ENCODE measurements around the gene CLDN9. TPM values are rescaled to one million over a fixed set of nuclear protein-coding genes. Genes with fewer than 3 reads are reported as not detected.
A peak's percentile ranks its signal among the peaks of the same experiment; 100 is the strongest.

CLDN9 gene
- total and polyA plus RNA-seq, 9 of the 15 experiments (the other 6 are each of a cell fraction or from before 2014, with no cell fraction given) = 0.12 to 0.44 (median 0.22) TPM; not detected in 4

DNA sequence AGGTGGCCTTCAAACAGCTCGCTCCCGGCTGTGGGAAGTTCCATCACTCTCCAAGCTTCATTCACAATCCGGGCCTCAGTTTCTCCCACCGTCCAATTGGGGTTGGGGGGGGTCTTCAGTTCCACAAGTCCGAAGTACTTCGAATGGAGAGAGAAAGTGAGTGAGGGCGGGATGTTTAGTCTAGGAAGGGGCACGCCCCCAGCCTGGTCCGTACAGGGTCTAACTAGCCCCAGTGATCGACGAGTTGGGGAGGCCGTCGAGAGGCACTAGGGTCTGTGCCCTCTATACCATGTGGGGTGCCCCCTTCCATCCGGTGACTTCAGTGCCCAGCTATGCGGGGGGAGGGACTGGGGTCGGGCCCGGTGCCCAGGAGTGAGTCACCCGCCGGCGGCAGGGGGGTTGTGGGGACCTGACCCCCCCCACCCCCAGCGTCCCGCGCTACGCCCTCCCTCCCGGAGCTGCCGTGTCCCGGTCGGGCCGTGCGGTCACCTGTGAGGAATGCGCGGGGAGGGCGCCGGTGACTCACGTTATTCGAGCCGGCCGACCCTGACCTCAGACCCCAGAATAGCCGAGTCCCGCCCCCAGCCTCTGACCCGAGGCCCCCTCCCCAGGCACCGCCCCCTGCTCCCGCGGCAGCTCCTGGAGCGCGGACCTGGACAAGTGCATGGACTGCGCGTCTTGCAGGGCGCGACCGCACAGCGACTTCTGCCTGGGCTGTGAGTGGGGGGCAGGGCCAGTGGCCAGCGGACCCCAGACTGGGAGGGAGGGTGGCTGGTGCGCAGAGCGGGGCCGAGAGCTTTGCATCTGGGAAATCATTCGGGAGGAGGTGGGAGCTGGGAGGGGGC is 8.1 kb downstream of the CLDN9 start (continued):
- TF ChIP-seq ATF4 (CRISPR knock-in tag; IDR thresholded peaks at IDR 0.05) = no peak
- TF ChIP-seq KLF10 (CRISPR knock-in tag; IDR thresholded peaks at IDR 0.05) = no peak
- no peak for TF ChIP-seq SMAD3 (CRISPR knock-in tag; conservative IDR thresholded peaks at IDR 0.05)
- TF ChIP-seq, protein P1, sequence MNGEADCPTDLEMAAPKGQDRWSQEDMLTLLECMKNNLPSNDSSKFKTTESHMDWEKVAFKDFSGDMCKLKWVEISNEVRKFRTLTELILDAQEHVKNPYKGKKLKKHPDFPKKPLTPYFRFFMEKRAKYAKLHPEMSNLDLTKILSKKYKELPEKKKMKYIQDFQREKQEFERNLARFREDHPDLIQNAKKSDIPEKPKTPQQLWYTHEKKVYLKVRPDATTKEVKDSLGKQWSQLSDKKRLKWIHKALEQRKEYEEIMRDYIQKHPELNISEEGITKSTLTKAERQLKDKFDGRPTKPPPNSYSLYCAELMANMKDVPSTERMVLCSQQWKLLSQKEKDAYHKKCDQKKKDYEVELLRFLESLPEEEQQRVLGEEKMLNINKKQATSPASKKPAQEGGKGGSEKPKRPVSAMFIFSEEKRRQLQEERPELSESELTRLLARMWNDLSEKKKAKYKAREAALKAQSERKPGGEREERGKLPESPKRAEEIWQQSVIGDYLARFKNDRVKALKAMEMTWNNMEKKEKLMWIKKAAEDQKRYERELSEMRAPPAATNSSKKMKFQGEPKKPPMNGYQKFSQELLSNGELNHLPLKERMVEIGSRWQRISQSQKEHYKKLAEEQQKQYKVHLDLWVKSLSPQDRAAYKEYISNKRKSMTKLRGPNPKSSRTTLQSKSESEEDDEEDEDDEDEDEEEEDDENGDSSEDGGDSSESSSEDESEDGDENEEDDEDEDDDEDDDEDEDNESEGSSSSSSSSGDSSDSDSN (IDR thresholded peaks at IDR 0.05; ENCODE audit: borderline replicate concordance in 1 of 2, low read depth in 2 of 2, low read length in 2 of 2) = no peak
- TF ChIP-seq XRCC4 (IDR thresholded peaks at IDR 0.05; ENCODE audit: extremely low read depth, insufficient read depth, insufficient read length) = no peak
- TF ChIP-seq CTBP1 (IDR thresholded peaks at IDR 0.05; ENCODE audit: borderline replicate concordance) = no peak
- TF ChIP-seq, protein P2, sequence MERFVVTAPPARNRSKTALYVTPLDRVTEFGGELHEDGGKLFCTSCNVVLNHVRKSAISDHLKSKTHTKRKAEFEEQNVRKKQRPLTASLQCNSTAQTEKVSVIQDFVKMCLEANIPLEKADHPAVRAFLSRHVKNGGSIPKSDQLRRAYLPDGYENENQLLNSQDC (CRISPR knock-in tag; IDR thresholded peaks at IDR 0.05) = no peak
- TF ChIP-seq ELF2 (CRISPR knock-in tag; IDR thresholded peaks at IDR 0.05) = no peak
- TF ChIP-seq, protein P3, sequence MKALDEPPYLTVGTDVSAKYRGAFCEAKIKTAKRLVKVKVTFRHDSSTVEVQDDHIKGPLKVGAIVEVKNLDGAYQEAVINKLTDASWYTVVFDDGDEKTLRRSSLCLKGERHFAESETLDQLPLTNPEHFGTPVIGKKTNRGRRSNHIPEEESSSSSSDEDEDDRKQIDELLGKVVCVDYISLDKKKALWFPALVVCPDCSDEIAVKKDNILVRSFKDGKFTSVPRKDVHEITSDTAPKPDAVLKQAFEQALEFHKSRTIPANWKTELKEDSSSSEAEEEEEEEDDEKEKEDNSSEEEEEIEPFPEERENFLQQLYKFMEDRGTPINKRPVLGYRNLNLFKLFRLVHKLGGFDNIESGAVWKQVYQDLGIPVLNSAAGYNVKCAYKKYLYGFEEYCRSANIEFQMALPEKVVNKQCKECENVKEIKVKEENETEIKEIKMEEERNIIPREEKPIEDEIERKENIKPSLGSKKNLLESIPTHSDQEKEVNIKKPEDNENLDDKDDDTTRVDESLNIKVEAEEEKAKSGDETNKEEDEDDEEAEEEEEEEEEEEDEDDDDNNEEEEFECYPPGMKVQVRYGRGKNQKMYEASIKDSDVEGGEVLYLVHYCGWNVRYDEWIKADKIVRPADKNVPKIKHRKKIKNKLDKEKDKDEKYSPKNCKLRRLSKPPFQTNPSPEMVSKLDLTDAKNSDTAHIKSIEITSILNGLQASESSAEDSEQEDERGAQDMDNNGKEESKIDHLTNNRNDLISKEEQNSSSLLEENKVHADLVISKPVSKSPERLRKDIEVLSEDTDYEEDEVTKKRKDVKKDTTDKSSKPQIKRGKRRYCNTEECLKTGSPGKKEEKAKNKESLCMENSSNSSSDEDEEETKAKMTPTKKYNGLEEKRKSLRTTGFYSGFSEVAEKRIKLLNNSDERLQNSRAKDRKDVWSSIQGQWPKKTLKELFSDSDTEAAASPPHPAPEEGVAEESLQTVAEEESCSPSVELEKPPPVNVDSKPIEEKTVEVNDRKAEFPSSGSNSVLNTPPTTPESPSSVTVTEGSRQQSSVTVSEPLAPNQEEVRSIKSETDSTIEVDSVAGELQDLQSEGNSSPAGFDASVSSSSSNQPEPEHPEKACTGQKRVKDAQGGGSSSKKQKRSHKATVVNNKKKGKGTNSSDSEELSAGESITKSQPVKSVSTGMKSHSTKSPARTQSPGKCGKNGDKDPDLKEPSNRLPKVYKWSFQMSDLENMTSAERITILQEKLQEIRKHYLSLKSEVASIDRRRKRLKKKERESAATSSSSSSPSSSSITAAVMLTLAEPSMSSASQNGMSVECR (CRISPR knock-in tag; IDR thresholded peaks at IDR 0.05) = peak; percentile 84
- TF ChIP-seq, protein P4, sequence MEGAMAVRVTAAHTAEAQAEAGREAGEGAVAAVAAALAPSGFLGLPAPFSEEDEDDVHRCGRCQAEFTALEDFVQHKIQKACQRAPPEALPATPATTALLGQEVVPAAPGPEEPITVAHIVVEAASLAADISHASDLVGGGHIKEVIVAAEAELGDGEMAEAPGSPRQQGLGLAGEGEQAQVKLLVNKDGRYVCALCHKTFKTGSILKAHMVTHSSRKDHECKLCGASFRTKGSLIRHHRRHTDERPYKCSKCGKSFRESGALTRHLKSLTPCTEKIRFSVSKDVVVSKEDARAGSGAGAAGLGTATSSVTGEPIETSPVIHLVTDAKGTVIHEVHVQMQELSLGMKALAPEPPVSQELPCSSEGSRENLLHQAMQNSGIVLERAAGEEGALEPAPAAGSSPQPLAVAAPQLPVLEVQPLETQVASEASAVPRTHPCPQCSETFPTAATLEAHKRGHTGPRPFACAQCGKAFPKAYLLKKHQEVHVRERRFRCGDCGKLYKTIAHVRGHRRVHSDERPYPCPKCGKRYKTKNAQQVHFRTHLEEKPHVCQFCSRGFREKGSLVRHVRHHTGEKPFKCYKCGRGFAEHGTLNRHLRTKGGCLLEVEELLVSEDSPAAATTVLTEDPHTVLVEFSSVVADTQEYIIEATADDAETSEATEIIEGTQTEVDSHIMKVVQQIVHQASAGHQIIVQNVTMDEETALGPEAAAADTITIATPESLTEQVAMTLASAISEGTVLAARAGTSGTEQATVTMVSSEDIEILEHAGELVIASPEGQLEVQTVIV (CRISPR knock-in tag; IDR thresholded peaks at IDR 0.05; ENCODE audit: borderline replicate concordance) = no peak
- TF ChIP-seq ZNF507 (tag; conservative IDR thresholded peaks at IDR 0.05) = no peak
- peak; percentile 84; the same call in 1 of the 2 replicates for TF ChIP-seq ATF6 (CRISPR knock-in tag; IDR thresholded peaks at IDR 0.05)
- TF ChIP-seq KLF16 (IDR thresholded peaks at IDR 0.05) = no peak
